ENCODE measurements around the gene CACNA1C.

- TF ChIP-seq CTCF (IDR thresholded peaks at IDR 0.05), result no peak
- no peak for TF ChIP-seq POLR2A (IDR thresholded peaks at IDR 0.05)
Observed at GRCh38 chr12:2615665-2616402, 563.0 kb downstream of the CACNA1C start.
